Bone marrow (tissue), 2 donors: ENCODE results near the gene ANKRD27.
"Not testable (repeated sequence)": the region's sequence is repeated elsewhere in the genome, so short reads cannot be mapped to it uniquely, and the experiment has no call there.

ENCODE experiments used
- DNase-seq, 2 donors: peaks; one replicate each; lab custom pipeline; 2025; lab: John Stamatoyannopoulos, UW

The ANKRD27 gene

GRCh38 chr19:32688311-32688710 lies 13.3 kb upstream of the ANKRD27 start:
- DNase-seq: no peak

- no peak for DNase-seq
Observed at GRCh38 chr19:32687681-32688080, 12.7 kb upstream of the ANKRD27 start.

GRCh38 chr19:32686847-32687475 lies 12.0 kb upstream of the ANKRD27 start:
- DNase-seq: no peak

- no peak for DNase-seq
Observed at GRCh38 chr19:32682317-32682716, 7.3 kb upstream of the ANKRD27 start.

GRCh38 chr19:32680986-32681385 lies 6.0 kb upstream of the ANKRD27 start:
- no peak for DNase-seq

GRCh38 chr19:32677657-32678056 lies 2.7 kb upstream of the ANKRD27 start:
- DNase-seq: no peak

- no peak for DNase-seq
Observed at GRCh38 chr19:32676895-32677359, 1.9 kb upstream of the ANKRD27 start.

GRCh38 chr19:32676186-32676894 lies 1.4 kb upstream of the ANKRD27 start:
- DNase-seq: no peak

GRCh38 chr19:32675720-32676185 lies 773 bp upstream of the ANKRD27 start, which contains the start of gene RGS9BP:
RGS9BP (plus strand) TSS chr19:32675848; CDS start chr19:32676264, 416 bp downstream.
- DNase-seq: peak; percentile 44 to 63

GRCh38 chr19:32674153-32674930 lies 638 bp downstream of the ANKRD27 start:
- no peak for DNase-seq

- no peak for DNase-seq
Observed at GRCh38 chr19:32673573-32673972, 1.4 kb downstream of the ANKRD27 start.

- DNase-seq: no peak
Observed at GRCh38 chr19:32672841-32673240, 2.1 kb downstream of the ANKRD27 start.

GRCh38 chr19:32671883-32672593 lies 2.9 kb downstream of the ANKRD27 start:
- no peak for DNase-seq

GRCh38 chr19:32669310-32669709 lies 5.7 kb downstream of the ANKRD27 start:
- DNase-seq: no peak

GRCh38 chr19:32666084-32666483 lies 8.9 kb downstream of the ANKRD27 start:
- no peak for DNase-seq

- DNase-seq: peak in 1 of 2 donors; percentile 32
Observed at GRCh38 chr19:32662186-32662585, 12.8 kb downstream of the ANKRD27 start.

GRCh38 chr19:32661318-32661717 lies 13.7 kb downstream of the ANKRD27 start:
- no peak for DNase-seq

GRCh38 chr19:32658527-32658926 lies 16.5 kb downstream of the ANKRD27 start:
- no peak for DNase-seq

- no peak for DNase-seq
Observed at GRCh38 chr19:32658075-32658474, 16.9 kb downstream of the ANKRD27 start.

GRCh38 chr19:32656379-32656778 lies 18.6 kb downstream of the ANKRD27 start:
- DNase-seq: not testable (repeated sequence)

GRCh38 chr19:32653599-32653915 lies 21.4 kb downstream of the ANKRD27 start:
- no peak for DNase-seq
